Anterior cingulate cortex (tissue), 58 donors: ENCODE measurements around the gene GPR15LG.
A peak's percentile ranks its signal among the peaks of the same experiment; 100 is the strongest.

Source experiments
- DNase-seq, 58 donors: peaks; one replicate each; lab custom pipeline; 2025; lab: John Stamatoyannopoulos, UW

Gene GPR15LG

GRCh38 chr10:84190621-84191020 lies 17.0 kb downstream of the GPR15LG start:
- no peak for DNase-seq

GRCh38 chr10:84191106-84191505 lies 17.5 kb downstream of the GPR15LG start:
- no peak for DNase-seq

GRCh38 chr10:84193327-84193726 lies 19.7 kb downstream of the GPR15LG start:
- DNase-seq: no peak

- DNase-seq: no peak
Measured at GRCh38 chr10:84193846-84194423, 20.3 kb downstream of the GPR15LG start.

- peak in 26 of 58 donors; percentile 9 to 72 (median 28) for DNase-seq
Measured at GRCh38 chr10:84194424-84195043, 20.9 kb downstream of the GPR15LG start, which contains the start of gene CDHR1. CDHR1 (plus strand) TSS chr10:84194537; CDS start chr10:84194761, 224 bp downstream.

- DNase-seq: peak in 1 of 58 donors; percentile 33
Measured at GRCh38 chr10:84195044-84195830, 21.6 kb downstream of the GPR15LG start.

- no peak for DNase-seq
Measured at GRCh38 chr10:84196083-84196482, 22.5 kb downstream of the GPR15LG start.

- peak in 27 of 58 donors; percentile 9 to 66 (median 19) for DNase-seq
Measured at GRCh38 chr10:84196941-84197340, 23.3 kb downstream of the GPR15LG start.

GRCh38 chr10:84197643-84198042 lies 24.0 kb downstream of the GPR15LG start:
- DNase-seq: no peak

- DNase-seq: no peak
Measured at GRCh38 chr10:84198206-84198915, 24.8 kb downstream of the GPR15LG start.

GRCh38 chr10:84200537-84201243 lies 27.1 kb downstream of the GPR15LG start:
- DNase-seq: no peak

GRCh38 chr10:84201244-84201606 lies 27.6 kb downstream of the GPR15LG start:
- DNase-seq: no peak

GRCh38 chr10:84201682-84202081 lies 28.1 kb downstream of the GPR15LG start:
- no peak for DNase-seq

GRCh38 chr10:84202349-84202748 lies 28.7 kb downstream of the GPR15LG start:
- no peak for DNase-seq

- no peak for DNase-seq
Measured at GRCh38 chr10:84204122-84204521, 30.5 kb downstream of the GPR15LG start.

- DNase-seq: no peak
Measured at GRCh38 chr10:84204610-84205009, 31.0 kb downstream of the GPR15LG start.

- DNase-seq: peak in 51 of 58 donors; percentile 8 to 82 (median 49)
Measured at GRCh38 chr10:84205049-84205852, 31.6 kb downstream of the GPR15LG start.

GRCh38 chr10:84205853-84206525 lies 32.4 kb downstream of the GPR15LG start:
- no peak for DNase-seq

GRCh38 chr10:84208023-84208422 lies 34.4 kb downstream of the GPR15LG start:
- DNase-seq: no peak
